ENCODE results near the gene PLCH1. TPM values are rescaled to one million over a fixed set of nuclear protein-coding genes. Genes with fewer than 3 reads are reported as not detected.

PLCH1 gene
- total and polyA plus RNA-seq, 12 donors = under 0.01 to 0.28 (median 0.10) TPM; not detected in 2

- H3K27ac ChIP-seq = no peak overlapping the region
- no peak overlapping the region for H3K4me3 ChIP-seq
- H3K36me3 ChIP-seq (replicated peaks in 1 of 2) = no peaks in the 10 kb centered on the region
- no peaks in the 10 kb centered on the region for H3K27me3 ChIP-seq
- DNase-seq = no peak
- H3K4me1 ChIP-seq (replicated peaks in 1 of 2) = no peaks in the 10 kb centered on the region
- no peaks in the 10 kb centered on the region for H3K9me3 ChIP-seq (replicated peaks in 1 of 3)
- no peak for TF ChIP-seq CTCF (IDR thresholded peaks at IDR 0.05)
- no peak for TF ChIP-seq POLR2A (IDR thresholded peaks at IDR 0.05)
- intact Hi-C loops (cut with DNase I) = no loop called here
Measured at GRCh38 chr3:155609586-155609985, 135.3 kb downstream of the PLCH1 start.

GRCh38 chr3:155608228-155608920, 136.5 kb downstream of the PLCH1 start:
- intact Hi-C loops (cut with DNase I) = no loop called here
- 71 to 82% (median 78%) methylated on average over 7 to 10 of the region's 10 CpGs for WGBS, 4 donors
- H3K36me3 ChIP-seq (replicated peaks in 1 of 2) = no peaks in the 10 kb centered on the region
- no peak overlapping the region for H3K4me3 ChIP-seq
- H3K27me3 ChIP-seq = no peaks in the 10 kb centered on the region
- no peak for DNase-seq
- no peaks in the 10 kb centered on the region for H3K4me1 ChIP-seq (replicated peaks in 1 of 2)
- no peak overlapping the region for H3K27ac ChIP-seq
- no peaks in the 10 kb centered on the region for H3K9me3 ChIP-seq (replicated peaks in 1 of 3)
- TF ChIP-seq POLR2A (IDR thresholded peaks at IDR 0.05) (no peak), CTCF (IDR thresholded peaks at IDR 0.05) (no peak)

GRCh38 chr3:155607761-155608160, 137.1 kb downstream of the PLCH1 start:
- DNase-seq = no peak
- no peaks in the 10 kb centered on the region for H3K9me3 ChIP-seq (replicated peaks in 1 of 3)
- H3K4me3 ChIP-seq = no peak overlapping the region
- WGBS, 4 donors = 46 to 73% (median 70%) methylated on average over 1 of the region's 1 CpG
- no peak overlapping the region for H3K27ac ChIP-seq
- no peak for TF ChIP-seq POLR2A (IDR thresholded peaks at IDR 0.05)
- no peaks in the 10 kb centered on the region for H3K27me3 ChIP-seq
- no peaks in the 10 kb centered on the region for H3K4me1 ChIP-seq (replicated peaks in 1 of 2)
- intact Hi-C loops (cut with DNase I) = no loop called here
- no peaks in the 10 kb centered on the region for H3K36me3 ChIP-seq (replicated peaks in 1 of 2)

GRCh38 chr3:155605571-155605970, 139.3 kb downstream of the PLCH1 start:
- no peak overlapping the region for H3K27ac ChIP-seq
- WGBS, 4 donors = 39 to 55% (median 50%) methylated on average over 5 of the region's 5 CpGs
- intact Hi-C loops (cut with DNase I) = no loop called here

More at GRCh38 chr3:155605571-155605970, 139.3 kb downstream of the PLCH1 start:
- Histone ChIP-seq H3K36me3 (replicated peaks in 1 of 2) (no peaks in the 10 kb centered on the region), H3K4me1 (replicated peaks in 1 of 2) (no peaks in the 10 kb centered on the region), H3K9me3 (replicated peaks in 1 of 3) (no peaks in the 10 kb centered on the region), H3K4me3 (no peak overlapping the region), H3K27me3 (no peaks in the 10 kb centered on the region)
- DNase-seq = no peak
- no peak for TF ChIP-seq POLR2A (IDR thresholded peaks at IDR 0.05)
- TF ChIP-seq CTCF (IDR thresholded peaks at IDR 0.05) = no peak

Measured in adrenal gland (tissue), 12 donors.